ENCODE data around the gene INPP1.
"Not testable (repeated sequence)": the region's sequence is repeated elsewhere in the genome, so short reads cannot be mapped to it uniquely, and the experiment has no call there.

INPP1 gene

GRCh38 chr2:190328573-190329147, 14.7 kb upstream of the INPP1 start:
- H3K9me3 ChIP-seq = no peaks in the 10 kb centered on the region
- H4K20me1 ChIP-seq = no peaks in the 10 kb centered on the region
- H3K4me3 ChIP-seq = no peak overlapping the region
- no peaks in the 10 kb centered on the region for H3K36me3 ChIP-seq
- H3K4me1 ChIP-seq = no peaks in the 10 kb centered on the region
- no peak overlapping the region for H3K4me2 ChIP-seq
- no peak for TF ChIP-seq Cebpa-rat (IDR thresholded peaks at IDR 0.05)
- no peak overlapping the region for H3K27ac ChIP-seq
- no peaks in the 10 kb centered on the region for H3K27me3 ChIP-seq
- H3K9ac ChIP-seq = no peak overlapping the region

GRCh38 chr2:190333395-190333794, 10.0 kb upstream of the INPP1 start:
- no peaks in the 10 kb centered on the region for H4K20me1 ChIP-seq
- H3K27me3 ChIP-seq = no peaks in the 10 kb centered on the region
- no peaks in the 10 kb centered on the region for H3K36me3 ChIP-seq
- H3K4me2 ChIP-seq = no peak overlapping the region
- H3K27ac ChIP-seq = no peak overlapping the region
- no peak overlapping the region for H3K9ac ChIP-seq
- H3K9me3 ChIP-seq = no peaks in the 10 kb centered on the region
- H3K4me3 ChIP-seq = no peak overlapping the region
- no peaks in the 10 kb centered on the region for H3K4me1 ChIP-seq
- TF ChIP-seq Cebpa-rat (IDR thresholded peaks at IDR 0.05) = no peak

- Histone ChIP-seq H3K4me1 (no peaks in the 10 kb centered on the region), H3K4me2 (no peak overlapping the region), H4K20me1 (no peaks in the 10 kb centered on the region), H3K9ac (no peak overlapping the region), H3K27me3 (no peaks in the 10 kb centered on the region), H3K27ac (no peak overlapping the region), H3K36me3 (no peaks in the 10 kb centered on the region), H3K9me3 (no peaks in the 10 kb centered on the region), H3K4me3 (no peak overlapping the region)
- no peak for TF ChIP-seq Cebpa-rat (IDR thresholded peaks at IDR 0.05)
These were observed 9.5 kb upstream of the INPP1 start for GRCh38 chr2:190333928-190334327.

- no peaks in the 10 kb centered on the region for H3K36me3 ChIP-seq
- H3K27ac ChIP-seq = no peak overlapping the region
- no peaks in the 10 kb centered on the region for H3K4me1 ChIP-seq
- H3K4me2 ChIP-seq = no peak overlapping the region
- no peak for TF ChIP-seq Cebpa-rat (IDR thresholded peaks at IDR 0.05)
- H3K9ac ChIP-seq = no peak overlapping the region
- H3K27me3 ChIP-seq = no peaks in the 10 kb centered on the region
- H3K9me3 ChIP-seq = no peaks in the 10 kb centered on the region
- H4K20me1 ChIP-seq = no peaks in the 10 kb centered on the region
- H3K4me3 ChIP-seq = no peak overlapping the region
These were observed 8.7 kb upstream of the INPP1 start for GRCh38 chr2:190334479-190335224.

DNA sequence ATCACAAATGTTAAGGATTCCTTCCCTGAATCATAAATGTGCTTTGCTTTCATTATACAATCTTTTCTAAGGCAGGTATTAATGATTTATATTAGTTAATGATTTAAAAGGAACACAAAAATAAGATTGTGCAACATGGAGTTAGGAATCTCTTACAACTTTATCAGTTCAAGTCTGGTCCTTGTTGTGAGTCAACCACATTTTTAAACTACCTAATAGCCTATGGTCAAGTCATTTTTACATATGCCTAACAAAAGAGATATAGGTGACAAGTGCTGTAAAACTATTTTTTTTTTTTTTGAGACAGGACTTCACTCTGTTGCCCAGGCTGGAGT, 8.2 kb upstream of the INPP1 start:
- H3K4me1 ChIP-seq = no peaks in the 10 kb centered on the region
- H3K4me2 ChIP-seq = no peak overlapping the region
- no peaks in the 10 kb centered on the region for H4K20me1 ChIP-seq
- H3K9ac ChIP-seq = no peak overlapping the region
- H3K36me3 ChIP-seq = no peaks in the 10 kb centered on the region
- H3K27me3 ChIP-seq = no peaks in the 10 kb centered on the region
- TF ChIP-seq Cebpa-rat (IDR thresholded peaks at IDR 0.05) = no peak
- H3K4me3 ChIP-seq = no peak overlapping the region
- H3K9me3 ChIP-seq = no peaks in the 10 kb centered on the region
- no peak overlapping the region for H3K27ac ChIP-seq

DNA sequence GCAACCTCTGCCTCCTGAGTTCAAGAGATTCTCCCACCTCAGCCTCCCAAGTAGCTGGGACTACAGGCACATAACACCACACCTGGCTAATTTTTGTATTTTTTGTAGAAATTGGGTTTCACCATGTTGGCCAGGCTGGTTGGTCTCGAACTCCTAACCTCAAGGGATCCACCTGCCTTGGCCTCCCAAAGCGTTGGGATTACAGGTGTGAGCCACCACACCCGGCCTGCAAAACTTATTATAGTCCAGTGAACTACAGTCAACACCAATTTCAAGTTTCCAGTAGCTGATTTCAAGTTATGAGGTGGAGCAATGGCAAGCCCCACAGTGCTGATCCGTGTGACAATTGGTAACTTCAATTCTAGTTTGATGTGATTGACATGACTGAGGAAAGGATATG, 7.8 kb upstream of the INPP1 start:
- not testable (repeated sequence) for H4K20me1 ChIP-seq, H3K36me3 ChIP-seq, H3K27ac ChIP-seq, H3K4me2 ChIP-seq, H3K4me3 ChIP-seq, H3K27me3 ChIP-seq, H3K4me1 ChIP-seq, H3K9ac ChIP-seq, H3K9me3 ChIP-seq

DNA sequence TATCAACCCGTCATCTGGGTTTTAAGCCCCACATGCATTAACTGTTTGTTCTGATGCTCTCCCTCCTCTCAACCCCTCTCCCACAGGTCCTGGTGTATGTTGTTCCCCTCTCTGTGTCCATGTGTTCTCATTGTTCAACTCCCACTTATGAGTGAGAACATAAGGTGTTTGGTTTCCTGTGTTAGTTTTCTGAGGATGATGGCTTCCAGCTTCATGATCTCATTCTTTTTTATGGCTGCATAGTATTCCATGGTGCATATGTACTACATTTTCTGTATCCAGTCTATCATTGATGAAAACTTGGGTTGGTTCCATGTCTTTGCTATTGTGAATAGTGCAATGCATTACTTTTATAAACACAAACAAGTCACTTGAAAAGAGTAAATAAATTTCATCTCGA, 7.0 kb upstream of the INPP1 start:
- H3K27me3 ChIP-seq = no peaks in the 10 kb centered on the region
- H3K9ac ChIP-seq = no peak overlapping the region
- no peaks in the 10 kb centered on the region for H4K20me1 ChIP-seq
- H3K4me1 ChIP-seq = no peaks in the 10 kb centered on the region
- TF ChIP-seq Cebpa-rat (IDR thresholded peaks at IDR 0.05) = no peak
- H3K27ac ChIP-seq = no peak overlapping the region
- H3K36me3 ChIP-seq = no peaks in the 10 kb centered on the region
- no peaks in the 10 kb centered on the region for H3K9me3 ChIP-seq
- no peak overlapping the region for H3K4me3 ChIP-seq
- no peak overlapping the region for H3K4me2 ChIP-seq

- H3K4me2 ChIP-seq = no peak overlapping the region
- H3K27me3 ChIP-seq = peaks cover 3% of the 10 kb centered on the region; the same call in 1 of the 2 replicates
- no peaks in the 10 kb centered on the region for H3K36me3 ChIP-seq
- H3K9ac ChIP-seq = no peak overlapping the region
- H4K20me1 ChIP-seq = no peaks in the 10 kb centered on the region
- H3K27ac ChIP-seq = no peak overlapping the region
- H3K4me1 ChIP-seq = peaks cover 3% of the 10 kb centered on the region; the same call in 1 of the 2 replicates
- TF ChIP-seq Cebpa-rat (IDR thresholded peaks at IDR 0.05) = no peak
- H3K4me3 ChIP-seq = no peak overlapping the region
- no peaks in the 10 kb centered on the region for H3K9me3 ChIP-seq
These were observed 4.9 kb upstream of the INPP1 start for GRCh38 chr2:190338453-190338852.

GRCh38 chr2:190339394-190339793, 4.0 kb upstream of the INPP1 start:
- H3K27ac ChIP-seq = no peak overlapping the region
- no peak overlapping the region for H3K9ac ChIP-seq
- no peaks in the 10 kb centered on the region for H4K20me1 ChIP-seq
- H3K4me2 ChIP-seq = no peak overlapping the region
- no peak overlapping the region for H3K4me3 ChIP-seq
- no peaks in the 10 kb centered on the region for H3K9me3 ChIP-seq
- H3K4me1 ChIP-seq = peaks cover 10% of the 10 kb centered on the region
- H3K36me3 ChIP-seq = no peaks in the 10 kb centered on the region
- peaks cover 10% of the 10 kb centered on the region; the same call in 1 of the 2 replicates for H3K27me3 ChIP-seq
- no peak for TF ChIP-seq Cebpa-rat (IDR thresholded peaks at IDR 0.05)

- Histone ChIP-seq H3K36me3 (no peaks in the 10 kb centered on the region), H3K4me3 (no peak overlapping the region), H3K9me3 (no peaks in the 10 kb centered on the region), H3K9ac (no peak overlapping the region), H3K27ac (no peak overlapping the region), H3K4me1 (peaks cover 18% of the 10 kb centered on the region), H3K27me3 (peaks cover 10% of the 10 kb centered on the region; the same call in 1 of the 2 replicates), H3K4me2 (no peak overlapping the region), H4K20me1 (no peaks in the 10 kb centered on the region)
- TF ChIP-seq Cebpa-rat (IDR thresholded peaks at IDR 0.05) = no peak
These were observed 3.0 kb upstream of the INPP1 start for GRCh38 chr2:190340369-190340768.

Data from BLaER1 (cell line).